Measurements from ENCODE around the gene BMP4. TPM values are rescaled to one million over a fixed set of nuclear protein-coding genes. Genes with fewer than 3 reads are reported as not detected.

The BMP4 gene
- total and polyA plus RNA-seq, 10 of the 15 experiments (the other 5 are each of a cell fraction or from before 2014, with no cell fraction given) = 0.11 to 1.8 (median 0.60) TPM; not detected in 1

- no peak for FAIRE-seq
- WGBS (ENCODE audit: insufficient coverage, insufficient replicate concordance, low lambda C conversion rate, missing lambda C conversion rate) = 0% methylated on average over 1 of the region's 1 CpG
- no peaks in the 10 kb centered on the region for H3K9me3 ChIP-seq (replicated peaks; ENCODE audit: control insufficient read depth, insufficient read depth, low read length)
- no peak overlapping the region for H2AFZ ChIP-seq (ENCODE audit: control insufficient read depth, low read depth, low read length)
- no peak overlapping the region for H3K4me3 ChIP-seq
- ChIA-PET POLR2A (no interaction called here), RAD21 (ENCODE audit: unreplicated experiment) (no interaction called here), CTCF (no interaction called here), SMC1A (ENCODE audit: uncharacterized antibody, unreplicated experiment) (no interaction called here)
- no peaks in the 10 kb centered on the region for H3K4me1 ChIP-seq (ENCODE audit: control insufficient read depth, insufficient read depth, low read length)
- TF ChIP-seq MYC (IDR thresholded peaks at IDR 0.05; ENCODE audit: insufficient read depth, insufficient read length, insufficient replicate concordance, low read length, severe bottlenecking) = no peak
- no peak for TF ChIP-seq ZNF217 (IDR thresholded peaks at IDR 0.05)
- no peak for TF ChIP-seq ZNF687 (IDR thresholded peaks at IDR 0.05)
- TF ChIP-seq ZBTB40 (IDR thresholded peaks at IDR 0.05; ENCODE audit: borderline replicate concordance) = no peak
- no peak for TF ChIP-seq NBN (IDR thresholded peaks at IDR 0.05)
- TF ChIP-seq BCLAF1 (IDR thresholded peaks at IDR 0.05) = no peak
- TF ChIP-seq SREBF1 (IDR thresholded peaks at IDR 0.05; ENCODE audit: low read length) = no peak
- no peak for TF ChIP-seq FOS (IDR thresholded peaks at IDR 0.05; ENCODE audit: borderline replicate concordance, extremely low read depth, insufficient read length)
- H3K36me3 ChIP-seq (ENCODE audit: control insufficient read depth in 2 of 2, insufficient read depth in 2 of 2, low read length in 1 of 2) = no peaks in the 10 kb centered on the region
- in situ Hi-C loops (cut with MboI) = no loop called here
- no peak overlapping the region for H3K9ac ChIP-seq (ENCODE audit: control insufficient read depth, insufficient read depth, low read length)
- intact Hi-C loops (cut with micrococcal nuclease; ENCODE audit: unreplicated experiment) = no loop called here
- no peak for ATAC-seq
- peaks cover 3 to 10% of the 10 kb centered on the region in 2 experiments; a peak in 2 of 4 replicates for H3K27me3 ChIP-seq (replicated peaks in 1 of 2; ENCODE audit: control insufficient read depth in 2 of 2, insufficient read depth in 2 of 2, low read length in 1 of 2)
- H3K27ac ChIP-seq (ENCODE audit: control insufficient read depth, insufficient read depth) = no peak overlapping the region
- no peak overlapping the region for H3K4me2 ChIP-seq (ENCODE audit: control insufficient read depth, insufficient read depth)
- no TSS peak for BruUV-seq (replicated peaks)
- no peaks in the 10 kb centered on the region for H4K20me1 ChIP-seq (ENCODE audit: control insufficient read depth, insufficient read depth)
- peaks cover 17% of the 10 kb centered on the region for H3K79me2 ChIP-seq (ENCODE audit: control insufficient read depth, insufficient read depth, low read length)
- DNase-seq (ENCODE audit: low read depth, low spot score) = no peak
Observed at GRCh38 chr14:53949201-53949600, 7.4 kb downstream of the BMP4 start.

All from GM12878 (cell line).